Activated B cell treated with CpG ODN at 0.5 μM for 24 hours (primary cell): ENCODE data around the gene DAB1. TPM values are rescaled to one million over a fixed set of nuclear protein-coding genes. Genes with fewer than 3 reads are reported as not detected.

Source experiments
- ATAC-seq: fragments of 200-7000 bp; cut with Tn5 transposase; one replicate; pipeline ENCODE4 v1.10.0; 2021; ENCODE audit warnings: low read depth, mild to moderate bottlenecking, moderate library complexity
- CTCF ChIA-PET: fragments of 350-600 bp; sonication (Branson Sonifier 250); formaldehyde crosslinking; loops from one replicate; lab custom pipeline; 2021; ENCODE audit warnings: antibody characterized with exemption; lab: Charles Lee
- POLR2A ChIA-PET: fragments of 350-600 bp; sonication (Branson Sonifier 250); formaldehyde crosslinking; loops from one replicate; lab custom pipeline; 2021; ENCODE audit warnings: antibody characterized with exemption; lab: Charles Lee
- DNase-seq: peaks from one replicate; pipeline ENCODE4 v3.0.0; 2022
- H3K27ac Mint-ChIP-seq: one replicate; pipeline ENCODE4 v1.8.0; 2020; ENCODE audit warnings: mixed read lengths
- H3K27me3 Mint-ChIP-seq: one replicate; pipeline ENCODE4 v1.8.0; 2021; ENCODE audit warnings: mixed read lengths
- H3K36me3 Mint-ChIP-seq: one replicate; pipeline ENCODE4 v1.8.0; 2021; ENCODE audit warnings: low read depth, mixed read lengths
- H3K4me1 Mint-ChIP-seq: one replicate; pipeline ENCODE4 v1.8.0; 2021; ENCODE audit warnings: mixed read lengths
- H3K4me3 Mint-ChIP-seq: one replicate; pipeline ENCODE4 v1.8.0; 2020; ENCODE audit warnings: mild to moderate bottlenecking, mixed read lengths
- H3K9me3 Mint-ChIP-seq: one replicate; pipeline ENCODE4 v1.8.0; 2020; ENCODE audit warnings: mixed read lengths
- CTCF ChIP-seq: fragments of 200-600 bp; IDR thresholded peaks from one replicate; pipeline ENCODE4 v1.8.0; 2022; ENCODE audit warnings: antibody characterized with exemption, mild to moderate bottlenecking
- intact Hi-C: fragments of 100-400 bp; cut with micrococcal nuclease; formaldehyde crosslinking; loops from one replicate; pipeline ENCODE4 v1.15.1; 2024
- total RNA-seq: library from RNA; stranded (reverse); gene quantifications from 2 replicates; pipeline ENCODE4 v1.2.3, GENCODE V29; 2022

Gene DAB1
- total RNA-seq, 1 donor from 2014 or later = not detected

GRCh38 chr1:57424231-57425027 is 569 bp upstream of the DAB1 start:
- no peak overlapping the region for H3K27ac Mint-ChIP-seq

GRCh38 chr1:57423135-57423655 is 665 bp downstream of the DAB1 start:
- DNase-seq = no peak
- intact Hi-C loops = no loop called here
- no peak overlapping the region for H3K4me3 Mint-ChIP-seq
- ChIA-PET CTCF (no interaction called here), POLR2A (no interaction called here)
- H3K27ac Mint-ChIP-seq = no peak overlapping the region
- peaks cover 2% of the 10 kb centered on the region for H3K4me1 Mint-ChIP-seq
- H3K36me3 Mint-ChIP-seq = no peaks in the 10 kb centered on the region
- no peak for ATAC-seq
- peaks cover 56% of the 10 kb centered on the region for H3K27me3 Mint-ChIP-seq
- H3K9me3 Mint-ChIP-seq = peaks cover 1% of the 10 kb centered on the region
- no peak for TF ChIP-seq CTCF

More at GRCh38 chr1:57424231-57425027, 569 bp upstream of the DAB1 start:
- no peak for TF ChIP-seq CTCF
- DNase-seq (no peak), ATAC-seq (no peak)
- H3K27me3 Mint-ChIP-seq = peaks cover 54% of the 10 kb centered on the region
- H3K4me3 Mint-ChIP-seq = no peak overlapping the region
- intact Hi-C loops = no loop called here
- peaks cover 2% of the 10 kb centered on the region for H3K4me1 Mint-ChIP-seq
- ChIA-PET CTCF (no interaction called here), POLR2A (no interaction called here)
- H3K9me3 Mint-ChIP-seq = peaks cover 3% of the 10 kb centered on the region
- H3K36me3 Mint-ChIP-seq = no peaks in the 10 kb centered on the region

GRCh38 chr1:57422271-57423134 is 1.4 kb downstream of the DAB1 start:
- ATAC-seq (no peak), DNase-seq (no peak)
- intact Hi-C loops = no loop called here
- Mint-ChIP-seq H3K4me1 (peaks cover 2% of the 10 kb centered on the region), H3K27me3 (peaks cover 56% of the 10 kb centered on the region), H3K27ac (no peak overlapping the region), H3K4me3 (no peak overlapping the region), H3K36me3 (no peaks in the 10 kb centered on the region), H3K9me3 (no peaks in the 10 kb centered on the region)
- POLR2A ChIA-PET = no interaction called here
- TF ChIP-seq CTCF = no peak
- CTCF ChIA-PET = no interaction called here

GRCh38 chr1:57421806-57422205 is 2.1 kb downstream of the DAB1 start:
- POLR2A ChIA-PET = no interaction called here
- H3K27me3 Mint-ChIP-seq = peaks cover 57% of the 10 kb centered on the region
- ATAC-seq (no peak), DNase-seq (no peak)
- H3K9me3 Mint-ChIP-seq = no peaks in the 10 kb centered on the region
- H3K36me3 Mint-ChIP-seq = no peaks in the 10 kb centered on the region
- no peak overlapping the region for H3K4me3 Mint-ChIP-seq
- intact Hi-C loops = no loop called here
- no peak for TF ChIP-seq CTCF
- CTCF ChIA-PET = no interaction called here
- peaks cover 2% of the 10 kb centered on the region for H3K4me1 Mint-ChIP-seq
- H3K27ac Mint-ChIP-seq = no peak overlapping the region
